ENCODE measurements around the gene EPHB1. TPM values are rescaled to one million over a fixed set of nuclear protein-coding genes. Genes with fewer than 3 reads are reported as not detected.
A peak's percentile ranks its signal among the peaks of the same experiment; 100 is the strongest.
"Not testable (repeated sequence)": the region's sequence is repeated elsewhere in the genome, so short reads cannot be mapped to it uniquely, and the experiment has no call there.

EPHB1 gene
- total RNA-seq, 1 donor from 2014 or later = 3.0 TPM

DNA sequence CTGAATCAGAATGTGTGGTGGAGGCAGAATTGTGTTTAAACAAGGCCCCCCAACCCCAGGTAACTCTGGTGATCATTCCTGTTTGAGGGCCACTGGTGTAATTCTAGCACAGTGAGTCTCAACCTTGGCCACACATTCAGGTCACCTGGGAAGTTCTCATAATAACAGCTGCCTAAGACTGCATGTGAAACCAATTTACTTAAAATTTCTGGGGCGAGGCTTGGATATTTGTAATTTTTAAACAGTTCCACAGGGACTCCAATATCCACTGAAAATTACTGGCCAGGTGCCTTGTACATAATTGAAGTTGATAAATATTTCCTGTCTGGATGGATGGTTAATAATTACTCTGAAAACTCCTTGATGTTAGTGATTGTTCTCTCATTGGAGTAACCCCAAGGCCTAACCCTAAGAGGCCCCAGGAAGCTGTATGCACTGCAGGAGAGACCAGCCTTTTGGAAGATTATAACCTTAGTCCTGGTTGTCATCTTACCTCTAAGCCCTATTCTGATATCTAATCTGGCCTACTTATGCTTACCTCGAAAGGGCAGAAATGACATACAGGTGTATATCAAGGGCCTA, 25.7 kb upstream of the EPHB1 start:
- no peaks in the 10 kb centered on the region for H3K4me1 ChIP-seq
- no peaks in the 10 kb centered on the region for H3K9me3 ChIP-seq
- TF ChIP-seq CTCF (IDR thresholded peaks at IDR 0.05) = no peak
- DNase-seq (no peak), ATAC-seq (peak; percentile 36 to 50)
- no peak overlapping the region for H3K4me3 ChIP-seq
- H3K27ac ChIP-seq = no peak overlapping the region
- H3K27me3 ChIP-seq (ENCODE audit: low read depth) = no peaks in the 10 kb centered on the region
- intact Hi-C loops (cut with DNase I) = no loop called here
- no peaks in the 10 kb centered on the region for H3K36me3 ChIP-seq

GRCh38 chr3:134772011-134772410, 23.0 kb upstream of the EPHB1 start:
- ATAC-seq (no peak), DNase-seq (no peak)
- no peaks in the 10 kb centered on the region for H3K4me1 ChIP-seq
- intact Hi-C loops (cut with DNase I) = no loop called here
- H3K27ac ChIP-seq = no peak overlapping the region
- no peaks in the 10 kb centered on the region for H3K9me3 ChIP-seq
- TF ChIP-seq CTCF (IDR thresholded peaks at IDR 0.05) = no peak
- H3K4me3 ChIP-seq = no peak overlapping the region
- no peaks in the 10 kb centered on the region for H3K27me3 ChIP-seq (ENCODE audit: low read depth)
- H3K36me3 ChIP-seq = no peaks in the 10 kb centered on the region

DNA sequence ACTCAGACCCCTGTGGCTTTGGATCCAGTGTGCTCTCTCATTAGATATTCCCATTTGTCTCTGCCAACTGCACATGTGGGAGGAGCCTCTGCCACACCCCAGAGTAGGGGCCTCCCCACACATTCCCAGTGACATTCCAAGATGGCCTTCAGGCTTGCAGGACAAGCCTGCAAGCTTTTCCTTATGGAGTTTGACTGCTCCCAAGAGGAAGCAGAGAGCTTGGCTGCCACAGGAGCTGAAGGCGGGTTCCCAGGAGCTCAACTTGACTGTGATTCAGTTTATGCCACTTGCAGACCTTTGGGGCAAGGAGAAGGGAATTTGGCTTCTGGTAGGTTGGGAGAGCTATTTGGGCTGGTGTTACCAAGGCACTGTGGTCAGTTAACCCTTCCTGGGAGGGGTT, 22.5 kb upstream of the EPHB1 start:
- Histone ChIP-seq H3K27ac (no peak overlapping the region), H3K4me3 (no peak overlapping the region), H3K4me1 (no peaks in the 10 kb centered on the region), H3K9me3 (no peaks in the 10 kb centered on the region), H3K36me3 (no peaks in the 10 kb centered on the region), H3K27me3 (ENCODE audit: low read depth) (no peaks in the 10 kb centered on the region)
- ATAC-seq = no peak
- DNase-seq = no peak
- no peak for TF ChIP-seq CTCF (IDR thresholded peaks at IDR 0.05)
- intact Hi-C loops (cut with DNase I) = no loop called here

DNA sequence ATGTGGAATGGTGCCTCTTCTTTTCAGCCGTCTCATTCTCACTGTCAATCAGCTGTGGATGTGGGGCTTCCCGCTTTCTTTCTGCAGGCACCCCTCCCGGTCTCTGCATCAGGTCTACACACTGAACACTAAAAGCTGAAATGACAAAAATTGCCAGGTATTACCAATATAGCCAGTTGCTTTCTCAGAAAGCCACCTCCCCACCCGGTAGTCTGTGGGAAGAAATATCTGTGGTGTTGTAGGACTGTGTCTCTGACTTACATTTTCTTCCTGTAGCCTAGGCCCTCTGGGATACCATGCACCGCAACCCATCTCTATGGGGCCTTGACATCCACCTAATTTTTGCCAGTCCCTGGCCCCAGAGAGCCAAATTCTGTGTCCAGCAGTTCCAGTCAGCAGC, 19.2 kb upstream of the EPHB1 start:
- Histone ChIP-seq H3K36me3 (no peaks in the 10 kb centered on the region), H3K27me3 (ENCODE audit: low read depth) (no peaks in the 10 kb centered on the region), H3K27ac (no peak overlapping the region), H3K9me3 (no peaks in the 10 kb centered on the region), H3K4me3 (no peak overlapping the region), H3K4me1 (no peaks in the 10 kb centered on the region)
- no peak for TF ChIP-seq CTCF (IDR thresholded peaks at IDR 0.05)
- intact Hi-C loops (cut with DNase I) = no loop called here
- DNase-seq (no peak), ATAC-seq (no peak)

GRCh38 chr3:134776518-134776917, 18.5 kb upstream of the EPHB1 start:
- ATAC-seq (no peak), DNase-seq (no peak)
- no peaks in the 10 kb centered on the region for H3K27me3 ChIP-seq (ENCODE audit: low read depth)
- no peaks in the 10 kb centered on the region for H3K4me1 ChIP-seq
- H3K36me3 ChIP-seq = no peaks in the 10 kb centered on the region
- no peaks in the 10 kb centered on the region for H3K9me3 ChIP-seq
- intact Hi-C loops (cut with DNase I) = no loop called here
- H3K27ac ChIP-seq = no peak overlapping the region
- H3K4me3 ChIP-seq = no peak overlapping the region
- TF ChIP-seq CTCF (IDR thresholded peaks at IDR 0.05) = no peak

- H3K4me1 ChIP-seq = no peaks in the 10 kb centered on the region
- no peaks in the 10 kb centered on the region for H3K36me3 ChIP-seq
- TF ChIP-seq CTCF (IDR thresholded peaks at IDR 0.05) = no peak
These were observed 17.7 kb upstream of the EPHB1 start for GRCh38 chr3:134777341-134777740.

GRCh38 chr3:134788283-134788682, 6.8 kb upstream of the EPHB1 start:
- H3K4me1 ChIP-seq; intact Hi-C loops (cut with DNase I); ATAC-seq; DNase-seq; H3K4me3 ChIP-seq; H3K27me3 ChIP-seq (ENCODE audit: low read depth); H3K27ac ChIP-seq; H3K36me3 ChIP-seq; H3K9me3 ChIP-seq: not testable (repeated sequence)

More at GRCh38 chr3:134777341-134777740, 17.7 kb upstream of the EPHB1 start:
- DNase-seq = no peak
- intact Hi-C loops (cut with DNase I) = no loop called here
- no peaks in the 10 kb centered on the region for H3K9me3 ChIP-seq
- no peak overlapping the region for H3K27ac ChIP-seq
- no peaks in the 10 kb centered on the region for H3K27me3 ChIP-seq (ENCODE audit: low read depth)
- no peak for ATAC-seq
- H3K4me3 ChIP-seq = no peak overlapping the region

Data from lower lobe of right lung (tissue), 2 donors.